CD4-positive, alpha-beta T cell (primary cell): ENCODE results near the gene ANKRD6. TPM values are rescaled to one million over a fixed set of nuclear protein-coding genes. Genes with fewer than 3 reads are reported as not detected.

Experiments used
- ATAC-seq: fragments of 200-7000 bp; cut with Tn5 transposase; one replicate; pipeline ENCODE4 v1.10.0; 2022; ENCODE audit warnings: mild to moderate bottlenecking; ENCODE audit not compliant: poor library complexity
- CTCF ChIA-PET: fragments of 350-600 bp; sonication (Branson Sonifier 250); formaldehyde crosslinking; loops from one replicate; lab custom pipeline; 2021; ENCODE audit warnings: antibody characterized with exemption, inconsistent platforms; lab: Charles Lee
- POLR2A ChIA-PET: fragments of 350-600 bp; sonication (Branson Sonifier 250); formaldehyde crosslinking; loops from one replicate; lab custom pipeline; 2021; ENCODE audit warnings: antibody characterized with exemption, inconsistent platforms; lab: Charles Lee
- DNase-seq, 14 experiments: peaks; one replicate each; pipeline ENCODE4 v3.0.0-alpha.2; 2013 to 2020; ENCODE audit warnings: mixed read lengths in 2 of 14
- H3K27ac ChIP-seq, 2 donors: one replicate each; pipeline versions ENCODE4 v1.5.1 to v1.7.0; 2013; ENCODE audit warnings: low read length in 2 of 2, low read depth in 1 of 2, mild to moderate bottlenecking in 1 of 2
- H3K27me3 ChIP-seq, 2 experiments: 1 replicate in 1 of 2; 2 replicates in 1 of 2; pipeline versions ENCODE4 v1.6.1 to v1.7.0; 2013; ENCODE audit warnings: low read length in 2 of 2, control low read depth in 1 of 2, mild to moderate bottlenecking in 1 of 2, moderate library complexity in 1 of 2; ENCODE audit not compliant: insufficient read depth in 2 of 2, control insufficient read depth in 1 of 2
- H3K36me3 ChIP-seq: one replicate; pipeline ENCODE4 v1.6.1; 2013; ENCODE audit warnings: low read length, control low read depth; ENCODE audit not compliant: insufficient read depth
- H3K4me1 ChIP-seq: one replicate; pipeline ENCODE4 v1.6.1; 2013; ENCODE audit warnings: low read length, control low read depth; ENCODE audit not compliant: insufficient read depth
- H3K4me3 ChIP-seq: one replicate; pipeline ENCODE4 v1.5.1; 2013; ENCODE audit warnings: mild to moderate bottlenecking, low read length, moderate library complexity
- H3K9me3 ChIP-seq, 2 experiments: 1 replicate in 1 of 2; 2 replicates in 1 of 2; pipeline versions ENCODE4 v1.6.1 to v1.7.0; 2013; ENCODE audit warnings: low read length in 2 of 2, mild to moderate bottlenecking in 2 of 2, control low read depth in 1 of 2, moderate library complexity in 1 of 2; ENCODE audit not compliant: control insufficient read depth in 1 of 2, insufficient read depth in 1 of 2
- H3K27ac Mint-ChIP-seq: one replicate; pipeline ENCODE4 v1.8.0; 2020; ENCODE audit warnings: mixed read lengths
- H3K27me3 Mint-ChIP-seq: one replicate; pipeline ENCODE4 v1.8.0; 2021; ENCODE audit warnings: mixed read lengths
- H3K36me3 Mint-ChIP-seq: one replicate; pipeline ENCODE4 v1.8.0; 2021; ENCODE audit warnings: low read depth, mixed read lengths
- H3K4me1 Mint-ChIP-seq: one replicate; pipeline ENCODE4 v1.8.0; 2021; ENCODE audit warnings: low read depth, mixed read lengths
- H3K4me3 Mint-ChIP-seq: one replicate; pipeline ENCODE4 v1.8.0; 2020; ENCODE audit warnings: mild to moderate bottlenecking, mixed read lengths
- H3K9me3 Mint-ChIP-seq: one replicate; pipeline ENCODE4 v1.8.0; 2020; ENCODE audit warnings: mixed read lengths
- CTCF ChIP-seq: fragments of 200-600 bp; IDR thresholded peaks from one replicate; pipeline ENCODE4 v1.8.0; 2022; ENCODE audit warnings: antibody characterized with exemption, mild to moderate bottlenecking
- intact Hi-C, 2 experiments: fragments of 100-400 bp; cut with DNase I in 1 of 2; cut with micrococcal nuclease in 1 of 2; formaldehyde crosslinking; loops; one replicate each; pipeline versions ENCODE4 v1.15.1 to v1.9.0; 2023 to 2025; cut with DNase I, micrococcal nuclease
- total RNA-seq, 174 experiments: library from RNA in 2 of 174; stranded (reverse) in 2 of 174; gene quantifications; one replicate each; pipeline ENCODE4 v1.2.3 and lab custom pipeline; 2021 to 2026

Gene ANKRD6
- total RNA-seq, 2 experiments from 2014 or later: 3.8 to 4.8 TPM

- intact Hi-C loops: no loop called here
- no peaks in the 10 kb centered on the region for H3K36me3 Mint-ChIP-seq
- no peak overlapping the region for H3K27ac Mint-ChIP-seq
Observed at GRCh38 chr6:89485320-89485719, 52.4 kb downstream of the ANKRD6 start.

GRCh38 chr6:89487864-89488263 lies 54.9 kb downstream of the ANKRD6 start:
- CTCF ChIA-PET: no interaction called here

More at GRCh38 chr6:89485320-89485719, 52.4 kb downstream of the ANKRD6 start:
- H3K4me3 ChIP-seq: no peak overlapping the region
- ChIA-PET POLR2A (no interaction called here), CTCF (no interaction called here)
- H3K4me1 ChIP-seq: no peaks in the 10 kb centered on the region
- no peaks in the 10 kb centered on the region for H3K36me3 ChIP-seq
- Mint-ChIP-seq H3K4me1 (no peaks in the 10 kb centered on the region), H3K9me3 (no peaks in the 10 kb centered on the region), H3K27me3 (no peaks in the 10 kb centered on the region), H3K4me3 (no peak overlapping the region)
- H3K27ac ChIP-seq: no peak overlapping the region
- H3K27me3 ChIP-seq: no peaks in the 10 kb centered on the region
- no peak for TF ChIP-seq CTCF
- ATAC-seq: no peak
- no peaks in the 10 kb centered on the region for H3K9me3 ChIP-seq
- DNase-seq: no peak

GRCh38 chr6:89488438-89488837 lies 55.5 kb downstream of the ANKRD6 start:
- TF ChIP-seq CTCF: no peak
- DNase-seq (no peak), ATAC-seq (no peak)
- intact Hi-C loops: no loop called here
- Mint-ChIP-seq H3K36me3 (no peaks in the 10 kb centered on the region), H3K9me3 (no peaks in the 10 kb centered on the region), H3K27me3 (no peaks in the 10 kb centered on the region), H3K4me1 (no peaks in the 10 kb centered on the region), H3K27ac (no peak overlapping the region), H3K4me3 (no peak overlapping the region)
- ChIA-PET POLR2A (no interaction called here), CTCF (no interaction called here)
- H3K4me3 ChIP-seq: no peak overlapping the region
- H3K27me3 ChIP-seq: no peaks in the 10 kb centered on the region
- no peaks in the 10 kb centered on the region for H3K4me1 ChIP-seq
- H3K9me3 ChIP-seq: no peaks in the 10 kb centered on the region
- no peak overlapping the region for H3K27ac ChIP-seq
- H3K36me3 ChIP-seq: no peaks in the 10 kb centered on the region

More at GRCh38 chr6:89487864-89488263, 54.9 kb downstream of the ANKRD6 start:
- POLR2A ChIA-PET: no interaction called here
- DNase-seq (no peak), ATAC-seq (no peak)
- Histone ChIP-seq H3K27ac (no peak overlapping the region), H3K4me1 (no peaks in the 10 kb centered on the region), H3K9me3 (no peaks in the 10 kb centered on the region), H3K36me3 (no peaks in the 10 kb centered on the region), H3K4me3 (no peak overlapping the region), H3K27me3 (no peaks in the 10 kb centered on the region)
- Mint-ChIP-seq H3K27me3 (no peaks in the 10 kb centered on the region), H3K4me1 (no peaks in the 10 kb centered on the region), H3K9me3 (no peaks in the 10 kb centered on the region), H3K4me3 (no peak overlapping the region), H3K27ac (no peak overlapping the region), H3K36me3 (no peaks in the 10 kb centered on the region)
- intact Hi-C loops: no loop called here
- TF ChIP-seq CTCF: no peak
